HepG2 (cell line): Measurements from ENCODE around the gene AKIRIN1. TPM values are rescaled to one million over a fixed set of nuclear protein-coding genes. Genes with fewer than 3 reads are reported as not detected.

Source experiments
- BRD4 ChIP-seq: sonication (generic); formaldehyde crosslinking; IDR thresholded peaks from 2 replicates; pipeline ENCODE4 v1.4.0; 2020; ENCODE audit warnings: missing genetic modification reagents
- DNMT1 ChIP-seq: sonication (generic); formaldehyde crosslinking; IDR thresholded peaks from 2 replicates; pipeline ENCODE4 v1.5.1; 2020; ENCODE audit warnings: mild to moderate bottlenecking, missing genetic modification reagents
- DPF2 ChIP-seq: sonication (generic); formaldehyde crosslinking; IDR thresholded peaks from 2 replicates; pipeline ENCODE4 v1.4.0; 2020; ENCODE audit warnings: mild to moderate bottlenecking, low read depth, missing genetic modification reagents, borderline replicate concordance
- GATAD2A ChIP-seq: IDR thresholded peaks from 2 replicates; pipeline ENCODE4 v1.6.1; 2016
- GTF2F1 ChIP-seq: fragments of 150-350 bp; IDR thresholded peaks from 2 replicates; pipeline ENCODE4 v1.6.1; 2014; ENCODE audit warnings: low read length
- HDAC2 ChIP-seq: sonication (generic); formaldehyde crosslinking; IDR thresholded peaks from 2 replicates; pipeline ENCODE4 v1.4.0; 2020; ENCODE audit warnings: missing genetic modification reagents
- RELA ChIP-seq: sonication (generic); formaldehyde crosslinking; IDR thresholded peaks from 2 replicates; pipeline ENCODE4 v1.4.0; 2020; ENCODE audit warnings: missing genetic modification reagents
- TGIF2 ChIP-seq: IDR thresholded peaks from 2 replicates; pipeline ENCODE4 v1.6.1; 2016; ENCODE audit warnings: control low read depth, missing compliant biosample characterization
- ZFAT ChIP-seq: sonication (generic); formaldehyde crosslinking; conservative IDR thresholded peaks from 2 replicates; pipeline ENCODE4 v1.8.1; 2023; ENCODE audit warnings: missing genetic modification reagents, inconsistent platforms
- ZNF136 ChIP-seq: sonication (generic); formaldehyde crosslinking; IDR thresholded peaks from 2 replicates; pipeline ENCODE4 v1.8.1; 2022; ENCODE audit warnings: low read depth, mild to moderate bottlenecking, moderate library complexity, missing genetic modification reagents
- ZNF160 ChIP-seq: sonication (generic); formaldehyde crosslinking; IDR thresholded peaks from 2 replicates; pipeline ENCODE4 v1.8.0; 2022; ENCODE audit warnings: mild to moderate bottlenecking, inconsistent platforms, missing genetic modification reagents
- ZNF234 ChIP-seq: sonication (generic); formaldehyde crosslinking; conservative IDR thresholded peaks from 2 replicates; pipeline ENCODE4 v1.5.1; 2020; ENCODE audit warnings: mild to moderate bottlenecking, missing genetic modification reagents
- ZNF24 ChIP-seq: fragments of 450-650 bp; IDR thresholded peaks from 2 replicates; pipeline ENCODE4 v1.6.1; 2017; ENCODE audit warnings: antibody characterized with exemption, mild to moderate bottlenecking
- ZNF747 ChIP-seq: sonication (generic); formaldehyde crosslinking; IDR thresholded peaks from 2 replicates; pipeline ENCODE4 v1.8.1; 2023; ENCODE audit warnings: missing genetic modification reagents, mild to moderate bottlenecking, borderline replicate concordance
- ZNF788 ChIP-seq: sonication (generic); formaldehyde crosslinking; IDR thresholded peaks from 2 replicates; pipeline ENCODE4 v1.5.0; 2020; ENCODE audit warnings: mild to moderate bottlenecking, missing genetic modification reagents, borderline replicate concordance
- ZNF850 ChIP-seq: sonication (generic); formaldehyde crosslinking; conservative IDR thresholded peaks from 2 replicates; pipeline ENCODE4 v1.9.0; 2021; ENCODE audit warnings: mild to moderate bottlenecking, missing genetic modification reagents
- polyA plus RNA-seq, 8 experiments: library from polyadenylated mRNA; depleted of rRNA in 3 of 8; stranded (reverse) in 7 of 8; unstranded in 1 of 8; fragments of >200 nt; fragmentation: Illumina TruSeq in 4 of 8; extraction: Trizol in 4 of 8; gene quantifications; 2 replicates each; pipeline versions ENCODE4 v1.2.1 to v1.2.3, GENCODE V29; 2011 to 2016; ENCODE audit warnings: low read depth in 4 of 8, missing spikeins in 1 of 8, mixed read lengths in 1 of 8; ENCODE audit not compliant: insufficient read depth in 1 of 8
- total RNA-seq, 5 experiments: library from RNA; depleted of rRNA; stranded (reverse); fragments of >200 nt; fragmentation: Illumina TruSeq; extraction: Trizol; gene quantifications; 2 replicates each; pipeline ENCODE4 v1.2.3, GENCODE V29; 2016; ENCODE audit warnings: low read depth in 1 of 5
- TF ChIP-seq, protein P1 (sequence below): sonication (generic); formaldehyde crosslinking; IDR thresholded peaks from 2 replicates; pipeline ENCODE4 v1.8.0; 2023; ENCODE audit warnings: mild to moderate bottlenecking, missing genetic modification reagents
- TF ChIP-seq, protein P2 (sequence below), 2 experiments: fragments of 450-650 bp in 1 of 2; sonication (generic) in 1 of 2; formaldehyde crosslinking; IDR thresholded peaks; 2 replicates each; pipeline versions ENCODE4 v1.5.0 to v1.8.0; 2020 to 2022; ENCODE audit warnings: mild to moderate bottlenecking in 1 of 2, missing genetic modification reagents in 1 of 2
- TF ChIP-seq, protein P3 (sequence below): IDR thresholded peaks from 2 replicates; pipeline ENCODE4 v1.6.1; 2018; ENCODE audit warnings: missing genetic modification reagents
- TF ChIP-seq, protein P4 (sequence below): sonication (generic); formaldehyde crosslinking; conservative IDR thresholded peaks from 2 replicates; pipeline ENCODE4 v1.4.0; 2020; ENCODE audit warnings: missing genetic modification reagents
- TF ChIP-seq, protein P5 (sequence below): sonication (generic); formaldehyde crosslinking; IDR thresholded peaks from 2 replicates; pipeline ENCODE4 v1.4.0; 2020; ENCODE audit warnings: mild to moderate bottlenecking, missing genetic modification reagents
- TF ChIP-seq, protein P6 (sequence below): sonication (generic); formaldehyde crosslinking; IDR thresholded peaks from 2 replicates; pipeline ENCODE4 v1.9.0; 2021; ENCODE audit warnings: missing genetic modification reagents, borderline replicate concordance

AKIRIN1 gene
- total and polyA plus RNA-seq, 2 of the 13 experiments (the other 11 are each of a cell fraction or from before 2014, with no cell fraction given), result 123 to 157 TPM

DNA sequence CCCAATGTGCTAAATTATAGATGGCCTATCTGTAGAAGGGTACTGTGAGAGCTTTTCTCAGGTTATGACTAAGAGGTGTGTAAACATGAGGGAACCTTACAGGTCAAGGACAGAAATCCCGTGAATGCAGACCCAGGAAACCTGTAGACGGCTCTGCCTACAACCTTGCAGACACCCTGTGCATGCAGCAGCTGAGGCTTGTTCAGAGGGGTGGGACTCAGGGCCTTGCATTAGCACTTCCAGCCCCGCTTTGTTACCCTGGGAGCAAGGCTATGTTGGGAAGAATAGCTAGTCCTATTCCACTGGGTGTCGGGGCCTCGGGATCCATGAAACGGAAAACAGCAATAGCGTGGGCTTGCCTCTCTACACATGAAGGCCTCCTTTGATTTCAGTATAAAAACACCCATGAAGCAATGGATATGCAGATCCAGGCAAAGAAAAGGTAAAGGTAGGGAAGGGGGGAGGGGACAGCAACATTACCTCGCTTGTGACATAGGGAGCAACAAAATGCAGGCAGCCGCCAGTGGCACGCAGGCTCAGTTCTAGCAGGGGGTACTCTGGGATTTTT is 25.6 kb downstream of the AKIRIN1 start (continued):
- peak; percentile 35; the same call in 1 of the 2 replicates for TF ChIP-seq HDAC2
- TF ChIP-seq BRD4, result no peak
- TF ChIP-seq, protein P1, sequence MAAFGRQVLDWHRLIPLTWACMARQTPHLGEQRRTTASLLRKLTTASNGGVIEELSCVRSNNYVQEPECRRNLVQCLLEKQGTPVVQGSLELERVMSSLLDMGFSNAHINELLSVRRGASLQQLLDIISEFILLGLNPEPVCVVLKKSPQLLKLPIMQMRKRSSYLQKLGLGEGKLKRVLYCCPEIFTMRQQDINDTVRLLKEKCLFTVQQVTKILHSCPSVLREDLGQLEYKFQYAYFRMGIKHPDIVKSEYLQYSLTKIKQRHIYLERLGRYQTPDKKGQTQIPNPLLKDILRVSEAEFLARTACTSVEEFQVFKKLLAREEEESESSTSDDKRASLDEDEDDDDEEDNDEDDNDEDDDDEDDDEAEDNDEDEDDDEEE (CRISPR knock-in tag), result no peak
- TF ChIP-seq ZNF160 (CRISPR knock-in tag), result no peak
- TF ChIP-seq, protein P2, sequence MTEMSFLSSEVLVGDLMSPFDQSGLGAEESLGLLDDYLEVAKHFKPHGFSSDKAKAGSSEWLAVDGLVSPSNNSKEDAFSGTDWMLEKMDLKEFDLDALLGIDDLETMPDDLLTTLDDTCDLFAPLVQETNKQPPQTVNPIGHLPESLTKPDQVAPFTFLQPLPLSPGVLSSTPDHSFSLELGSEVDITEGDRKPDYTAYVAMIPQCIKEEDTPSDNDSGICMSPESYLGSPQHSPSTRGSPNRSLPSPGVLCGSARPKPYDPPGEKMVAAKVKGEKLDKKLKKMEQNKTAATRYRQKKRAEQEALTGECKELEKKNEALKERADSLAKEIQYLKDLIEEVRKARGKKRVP (CRISPR knock-in tag; IDR thresholded peaks at IDR 0.05), result no peak
- TF ChIP-seq RELA (CRISPR knock-in tag), result no peak
- TF ChIP-seq, protein P3, sequence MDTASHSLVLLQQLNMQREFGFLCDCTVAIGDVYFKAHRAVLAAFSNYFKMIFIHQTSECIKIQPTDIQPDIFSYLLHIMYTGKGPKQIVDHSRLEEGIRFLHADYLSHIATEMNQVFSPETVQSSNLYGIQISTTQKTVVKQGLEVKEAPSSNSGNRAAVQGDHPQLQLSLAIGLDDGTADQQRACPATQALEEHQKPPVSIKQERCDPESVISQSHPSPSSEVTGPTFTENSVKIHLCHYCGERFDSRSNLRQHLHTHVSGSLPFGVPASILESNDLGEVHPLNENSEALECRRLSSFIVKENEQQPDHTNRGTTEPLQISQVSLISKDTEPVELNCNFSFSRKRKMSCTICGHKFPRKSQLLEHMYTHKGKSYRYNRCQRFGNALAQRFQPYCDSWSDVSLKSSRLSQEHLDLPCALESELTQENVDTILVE (CRISPR knock-in tag), result no peak
- no peak for TF ChIP-seq ZNF788 (CRISPR knock-in tag)
- no peak for TF ChIP-seq GTF2F1
- TF ChIP-seq, protein P4, sequence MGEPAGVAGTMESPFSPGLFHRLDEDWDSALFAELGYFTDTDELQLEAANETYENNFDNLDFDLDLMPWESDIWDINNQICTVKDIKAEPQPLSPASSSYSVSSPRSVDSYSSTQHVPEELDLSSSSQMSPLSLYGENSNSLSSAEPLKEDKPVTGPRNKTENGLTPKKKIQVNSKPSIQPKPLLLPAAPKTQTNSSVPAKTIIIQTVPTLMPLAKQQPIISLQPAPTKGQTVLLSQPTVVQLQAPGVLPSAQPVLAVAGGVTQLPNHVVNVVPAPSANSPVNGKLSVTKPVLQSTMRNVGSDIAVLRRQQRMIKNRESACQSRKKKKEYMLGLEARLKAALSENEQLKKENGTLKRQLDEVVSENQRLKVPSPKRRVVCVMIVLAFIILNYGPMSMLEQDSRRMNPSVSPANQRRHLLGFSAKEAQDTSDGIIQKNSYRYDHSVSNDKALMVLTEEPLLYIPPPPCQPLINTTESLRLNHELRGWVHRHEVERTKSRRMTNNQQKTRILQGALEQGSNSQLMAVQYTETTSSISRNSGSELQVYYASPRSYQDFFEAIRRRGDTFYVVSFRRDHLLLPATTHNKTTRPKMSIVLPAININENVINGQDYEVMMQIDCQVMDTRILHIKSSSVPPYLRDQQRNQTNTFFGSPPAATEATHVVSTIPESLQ (CRISPR knock-in tag), result no peak
- TF ChIP-seq ZFAT (CRISPR knock-in tag), result no peak
- no peak; the same call in 1 of the 2 replicates for TF ChIP-seq ZNF747
- TF ChIP-seq, protein P5, sequence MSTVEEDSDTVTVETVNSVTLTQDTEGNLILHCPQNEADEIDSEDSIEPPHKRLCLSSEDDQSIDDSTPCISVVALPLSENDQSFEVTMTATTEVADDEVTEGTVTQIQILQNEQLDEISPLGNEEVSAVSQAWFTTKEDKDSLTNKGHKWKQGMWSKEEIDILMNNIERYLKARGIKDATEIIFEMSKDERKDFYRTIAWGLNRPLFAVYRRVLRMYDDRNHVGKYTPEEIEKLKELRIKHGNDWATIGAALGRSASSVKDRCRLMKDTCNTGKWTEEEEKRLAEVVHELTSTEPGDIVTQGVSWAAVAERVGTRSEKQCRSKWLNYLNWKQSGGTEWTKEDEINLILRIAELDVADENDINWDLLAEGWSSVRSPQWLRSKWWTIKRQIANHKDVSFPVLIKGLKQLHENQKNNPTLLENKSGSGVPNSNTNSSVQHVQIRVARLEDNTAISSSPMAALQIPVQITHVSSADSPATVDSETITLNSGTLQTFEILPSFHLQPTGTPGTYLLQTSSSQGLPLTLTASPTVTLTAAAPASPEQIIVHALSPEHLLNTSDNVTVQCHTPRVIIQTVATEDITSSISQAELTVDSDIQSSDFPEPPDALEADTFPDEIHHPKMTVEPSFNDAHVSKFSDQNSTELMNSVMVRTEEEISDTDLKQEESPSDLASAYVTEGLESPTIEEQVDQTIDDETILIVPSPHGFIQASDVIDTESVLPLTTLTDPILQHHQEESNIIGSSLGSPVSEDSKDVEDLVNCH (CRISPR knock-in tag), result no peak
- TF ChIP-seq ZNF850, result no peak
- TF ChIP-seq, protein P6, sequence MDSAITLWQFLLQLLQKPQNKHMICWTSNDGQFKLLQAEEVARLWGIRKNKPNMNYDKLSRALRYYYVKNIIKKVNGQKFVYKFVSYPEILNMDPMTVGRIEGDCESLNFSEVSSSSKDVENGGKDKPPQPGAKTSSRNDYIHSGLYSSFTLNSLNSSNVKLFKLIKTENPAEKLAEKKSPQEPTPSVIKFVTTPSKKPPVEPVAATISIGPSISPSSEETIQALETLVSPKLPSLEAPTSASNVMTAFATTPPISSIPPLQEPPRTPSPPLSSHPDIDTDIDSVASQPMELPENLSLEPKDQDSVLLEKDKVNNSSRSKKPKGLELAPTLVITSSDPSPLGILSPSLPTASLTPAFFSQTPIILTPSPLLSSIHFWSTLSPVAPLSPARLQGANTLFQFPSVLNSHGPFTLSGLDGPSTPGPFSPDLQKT, result no peak
- TF ChIP-seq ZNF234 (CRISPR knock-in tag), result no peak
- no peak for TF ChIP-seq ZNF136 (CRISPR knock-in tag)
- peak; percentile 88 for TF ChIP-seq GATAD2A
- TF ChIP-seq ZNF24, result no peak
- no peak for TF ChIP-seq DNMT1 (CRISPR knock-in tag)
- no peak for TF ChIP-seq TGIF2 (CRISPR knock-in tag)
- no peak for TF ChIP-seq DPF2 (CRISPR knock-in tag)
